OCI-LY7 (cell line): ENCODE results near the gene PRRC2B. TPM values are rescaled to one million over a fixed set of nuclear protein-coding genes. Genes with fewer than 3 reads are reported as not detected.
A peak's percentile ranks its signal among the peaks of the same experiment; 100 is the strongest.
"Not testable (repeated sequence)": the region's sequence is repeated elsewhere in the genome, so short reads cannot be mapped to it uniquely, and the experiment has no call there.

Experiments used
- BruUV-seq: library from RNA; stranded (reverse); fragments of 400-500 nt; replicated peaks from 2 replicates; lab custom pipeline; 2021; lab: Mats Ljungman, UMichigan
- CTCF ChIA-PET: fragments of 300-600 bp; sonication (Branson Sonifier 250); formaldehyde crosslinking; loops from one replicate; lab custom pipeline; 2022; ENCODE audit warnings: antibody characterized with exemption; ENCODE audit not compliant: unreplicated experiment; lab: Charles Lee
- POLR2A ChIA-PET: fragments of 300-600 bp; sonication (Branson Sonifier 250); formaldehyde crosslinking; loops from one replicate; lab custom pipeline; 2022; ENCODE audit warnings: antibody characterized with exemption; lab: Charles Lee
- DNase-seq: peaks from one replicate; pipeline ENCODE4 v3.0.0-alpha.2; 2015; ENCODE audit warnings: low spot score
- H2AFZ ChIP-seq: fragments of 200-600 bp; sonication (generic), shearing (Covaris generic); 2 replicates; pipeline ENCODE4 v1.6.1; 2014; ENCODE audit warnings: mild to moderate bottlenecking, antibody characterized with exemption, low read length, moderate library complexity
- H3K27ac ChIP-seq: fragments of 200-600 bp; sonication (generic); 2 replicates; pipeline ENCODE4 v1.5.1; 2014; ENCODE audit warnings: mixed run types, low read depth, mild to moderate bottlenecking, moderate library complexity, low read length, inconsistent platforms; ENCODE audit not compliant: poor library complexity, severe bottlenecking
- H3K36me3 ChIP-seq: fragments of 200-600 bp; sonication (generic); 2 replicates; pipeline ENCODE4 v1.6.1; 2014; ENCODE audit warnings: mild to moderate bottlenecking, antibody characterized with exemption, low read length, moderate library complexity, mixed read lengths; ENCODE audit not compliant: insufficient read depth
- H3K4me1 ChIP-seq: fragments of 200-600 bp; sonication (generic); 2 replicates; pipeline ENCODE4 v1.5.1; 2014; ENCODE audit warnings: mild to moderate bottlenecking, low read length; ENCODE audit not compliant: insufficient read depth, poor library complexity, severe bottlenecking
- H3K4me2 ChIP-seq: fragments of 200-600 bp; sonication (generic); 2 replicates; pipeline ENCODE4 v1.6.1; 2014; ENCODE audit warnings: mild to moderate bottlenecking, low read length
- H3K4me3 ChIP-seq: fragments of 200-600 bp; sonication (generic); 2 replicates; pipeline ENCODE4 v1.5.1; 2014; ENCODE audit warnings: mild to moderate bottlenecking, low read depth, low read length; ENCODE audit not compliant: poor library complexity, severe bottlenecking
- H3K79me2 ChIP-seq: fragments of 200-600 bp; sonication (generic); 2 replicates; pipeline ENCODE4 v1.6.1; 2016; ENCODE audit warnings: low read depth, mild to moderate bottlenecking, low read length, moderate library complexity, mixed read lengths; ENCODE audit not compliant: insufficient read depth
- H3K9me2 ChIP-seq: fragments of 200-600 bp; sonication (generic); 2 replicates; pipeline ENCODE4 v1.6.1; 2016; ENCODE audit warnings: mild to moderate bottlenecking, low read length, mixed read lengths; ENCODE audit not compliant: insufficient read depth
- H3K9me3 ChIP-seq: fragments of 200-600 bp; sonication (generic); 2 replicates; pipeline ENCODE4 v1.6.1; 2014; ENCODE audit warnings: mild to moderate bottlenecking, mixed run types, low read length, mixed read lengths
- H4K20me1 ChIP-seq: fragments of 200-600 bp; sonication (generic); 2 replicates; pipeline ENCODE4 v1.6.1; 2014; ENCODE audit warnings: mild to moderate bottlenecking, antibody characterized with exemption, low read length, moderate library complexity, mixed read lengths; ENCODE audit not compliant: insufficient read depth
- EZH2phosphoT487 ChIP-seq: fragments of 200-600 bp; sonication (generic); IDR thresholded peaks from 2 replicates; pipeline ENCODE4 v1.6.1; 2018; ENCODE audit warnings: low read depth, borderline replicate concordance, mild to moderate bottlenecking, mixed run types, antibody characterized with exemption, low read length, moderate library complexity, mixed read lengths
- intact Hi-C: fragments of 100-400 bp; cut with micrococcal nuclease; formaldehyde crosslinking; loops from one replicate; pipeline ENCODE4 v1.10.0; 2022; ENCODE audit not compliant: unreplicated experiment
- total RNA-seq, 2 experiments: library from RNA; depleted of rRNA in 1 of 2; stranded (reverse); fragments of >200 nt in 1 of 2; shearing (Covaris generic) in 1 of 2; gene quantifications; 2 replicates each; pipeline ENCODE4 v1.2.3, GENCODE V29; 2014 to 2022
- TF ChIP-seq, protein P1 (sequence below): fragments of 200-600 bp; sonication (generic); conservative IDR thresholded peaks from 2 replicates; pipeline ENCODE4 v1.5.1; 2014; ENCODE audit warnings: mild to moderate bottlenecking, antibody characterized with exemption, low read length, moderate library complexity, mixed read lengths

The PRRC2B gene
- total RNA-seq, 2 experiments from 2014 or later: 84.2 to 210 TPM

GRCh38 chr9:131513177-131513576, 119.3 kb downstream of the PRRC2B start:
- H3K4me2 ChIP-seq: no peak overlapping the region
- H3K27ac ChIP-seq: no peak overlapping the region
- CTCF ChIA-PET: no interaction called here
- POLR2A ChIA-PET: interaction anchor here (0.8 kb wide), 1 partner anchor 10 kb away, joined by 3 read pairs; no protein-coding TSS in a partner anchor
- peaks cover 73% of the 10 kb centered on the region for H3K36me3 ChIP-seq
- TF ChIP-seq EZH2phosphoT487: no peak
- TF ChIP-seq, protein P1, sequence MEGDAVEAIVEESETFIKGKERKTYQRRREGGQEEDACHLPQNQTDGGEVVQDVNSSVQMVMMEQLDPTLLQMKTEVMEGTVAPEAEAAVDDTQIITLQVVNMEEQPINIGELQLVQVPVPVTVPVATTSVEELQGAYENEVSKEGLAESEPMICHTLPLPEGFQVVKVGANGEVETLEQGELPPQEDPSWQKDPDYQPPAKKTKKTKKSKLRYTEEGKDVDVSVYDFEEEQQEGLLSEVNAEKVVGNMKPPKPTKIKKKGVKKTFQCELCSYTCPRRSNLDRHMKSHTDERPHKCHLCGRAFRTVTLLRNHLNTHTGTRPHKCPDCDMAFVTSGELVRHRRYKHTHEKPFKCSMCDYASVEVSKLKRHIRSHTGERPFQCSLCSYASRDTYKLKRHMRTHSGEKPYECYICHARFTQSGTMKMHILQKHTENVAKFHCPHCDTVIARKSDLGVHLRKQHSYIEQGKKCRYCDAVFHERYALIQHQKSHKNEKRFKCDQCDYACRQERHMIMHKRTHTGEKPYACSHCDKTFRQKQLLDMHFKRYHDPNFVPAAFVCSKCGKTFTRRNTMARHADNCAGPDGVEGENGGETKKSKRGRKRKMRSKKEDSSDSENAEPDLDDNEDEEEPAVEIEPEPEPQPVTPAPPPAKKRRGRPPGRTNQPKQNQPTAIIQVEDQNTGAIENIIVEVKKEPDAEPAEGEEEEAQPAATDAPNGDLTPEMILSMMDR: no peak
- intact Hi-C loops: no loop called here
- H4K20me1 ChIP-seq: no peaks in the 10 kb centered on the region
- no peaks in the 10 kb centered on the region for H3K79me2 ChIP-seq
- peak; percentile 23 for DNase-seq
- H3K9me3 ChIP-seq: no peaks in the 10 kb centered on the region
- H3K4me3 ChIP-seq: no peak overlapping the region
- no peaks in the 10 kb centered on the region for H3K9me2 ChIP-seq
- peaks cover 7% of the 10 kb centered on the region for H3K4me1 ChIP-seq
- no TSS peak for BruUV-seq
- no peak overlapping the region for H2AFZ ChIP-seq

- H3K9me2 ChIP-seq, H3K27ac ChIP-seq, H3K4me2 ChIP-seq, H3K4me3 ChIP-seq, CTCF ChIA-PET, intact Hi-C loops, H3K79me2 ChIP-seq, DNase-seq, H4K20me1 ChIP-seq, BruUV-seq, H2AFZ ChIP-seq, H3K4me1 ChIP-seq, H3K9me3 ChIP-seq, POLR2A ChIA-PET: not testable (repeated sequence)
- peaks cover 87% of the 10 kb centered on the region for H3K36me3 ChIP-seq
These were observed 121.7 kb downstream of the PRRC2B start for GRCh38 chr9:131515559-131516031.

DNA sequence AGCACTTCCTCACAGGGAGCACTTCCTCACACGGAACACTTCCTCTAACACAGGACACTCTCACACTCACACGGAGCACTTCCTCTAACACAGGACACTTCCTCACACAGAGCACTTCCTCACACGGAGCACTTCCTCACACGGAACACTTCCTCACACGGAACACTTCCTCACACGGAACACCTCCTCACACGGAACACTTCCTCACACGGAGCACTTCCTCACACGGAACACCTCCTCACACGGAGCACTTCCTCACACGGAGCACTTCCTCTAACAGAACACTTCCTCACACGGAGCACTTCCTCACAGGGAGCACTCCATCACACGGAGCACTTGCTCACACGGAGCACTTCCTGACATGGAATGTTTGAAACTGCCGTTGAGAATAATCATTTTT, 122.2 kb downstream of the PRRC2B start:
- intact Hi-C loops: no loop called here
- Histone ChIP-seq H3K4me1 (peaks cover 7% of the 10 kb centered on the region), H3K4me2 (no peak overlapping the region), H3K9me3 (no peaks in the 10 kb centered on the region), H3K27ac (no peak overlapping the region), H2AFZ (no peak overlapping the region), H3K79me2 (no peaks in the 10 kb centered on the region), H3K4me3 (no peak overlapping the region), H4K20me1 (no peaks in the 10 kb centered on the region), H3K36me3 (peaks cover 87% of the 10 kb centered on the region), H3K9me2 (no peaks in the 10 kb centered on the region)
- CTCF ChIA-PET: no interaction called here
- no TSS peak for BruUV-seq
- POLR2A ChIA-PET: no interaction called here
- TF ChIP-seq, protein P1: no peak
- no peak for TF ChIP-seq EZH2phosphoT487
- no peak for DNase-seq
